HL-60/S4 (cell line): ENCODE results near the gene DIPK1A.

ENCODE experiments used
- in situ Hi-C: fragments of 300-500 bp; cut with MboI; formaldehyde crosslinking; loops from 2 replicates; pipeline ENCODE4 v1.14.3; 2022; ENCODE audit warnings: low sequenced_read_pairs

Gene DIPK1A

DNA sequence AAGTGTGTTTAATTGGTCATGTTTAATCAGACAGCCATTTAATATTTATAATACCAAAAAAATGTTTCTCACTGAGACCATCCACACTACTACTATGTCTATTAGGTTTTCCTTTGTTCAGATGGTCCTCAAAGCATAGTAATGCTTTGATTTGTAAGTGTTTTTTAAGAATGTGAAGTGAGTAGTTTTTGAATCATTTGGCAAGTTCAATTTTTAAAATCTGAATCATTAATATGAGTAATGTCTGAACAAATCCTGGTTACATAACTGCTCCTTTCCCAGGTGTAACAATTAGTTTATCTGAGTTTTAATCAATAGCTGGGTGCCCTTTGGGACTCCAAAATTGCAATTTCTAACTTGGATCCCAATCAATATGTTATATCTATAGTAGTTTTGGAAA is 152.9 kb downstream of the DIPK1A start:
- in situ Hi-C loops: no loop called here

DNA sequence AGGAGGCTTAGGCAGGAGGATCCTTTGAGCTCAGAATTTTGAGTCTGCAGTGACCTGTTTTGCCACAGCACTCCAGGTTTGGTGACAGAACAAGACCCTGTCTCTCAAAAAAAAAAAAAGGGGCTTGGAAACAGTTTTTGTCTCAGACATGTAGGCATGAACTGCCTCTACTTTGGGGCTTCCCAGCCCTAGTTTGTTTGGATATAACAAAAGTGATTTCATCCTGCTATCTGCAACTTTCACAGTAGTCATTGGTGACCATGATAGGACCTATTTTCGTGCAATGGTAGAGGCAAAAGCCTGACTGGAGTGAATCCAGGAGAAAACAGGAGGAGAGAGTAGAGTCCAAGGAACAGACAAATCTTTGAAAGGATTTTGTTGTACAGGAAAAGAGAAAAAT is 156.0 kb downstream of the DIPK1A start:
- in situ Hi-C loops: no loop called here

DNA sequence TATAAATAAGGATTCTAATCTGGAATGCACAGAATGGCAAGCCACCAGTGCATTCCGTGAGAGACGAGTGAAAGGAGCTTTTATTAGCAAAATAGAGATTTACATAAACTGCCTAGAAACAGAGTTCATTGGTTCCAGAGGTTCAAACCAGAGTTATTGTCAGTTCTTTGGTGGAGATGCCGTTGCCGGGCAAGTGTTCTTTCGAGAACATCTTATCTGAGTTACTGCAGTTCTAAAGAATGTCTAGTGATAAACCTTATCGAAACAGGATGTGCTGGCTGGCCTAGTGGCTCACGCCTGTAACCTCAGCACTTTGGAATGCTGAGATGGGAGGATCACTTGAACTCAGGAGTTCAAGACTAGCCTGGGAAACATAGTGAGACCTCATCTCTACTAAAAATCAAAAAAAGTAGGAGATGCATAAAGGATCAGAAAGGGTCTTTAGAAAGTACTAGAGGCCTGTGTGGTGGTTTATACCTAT is 156.5 kb downstream of the DIPK1A start:
- in situ Hi-C loops: no loop called here

DNA sequence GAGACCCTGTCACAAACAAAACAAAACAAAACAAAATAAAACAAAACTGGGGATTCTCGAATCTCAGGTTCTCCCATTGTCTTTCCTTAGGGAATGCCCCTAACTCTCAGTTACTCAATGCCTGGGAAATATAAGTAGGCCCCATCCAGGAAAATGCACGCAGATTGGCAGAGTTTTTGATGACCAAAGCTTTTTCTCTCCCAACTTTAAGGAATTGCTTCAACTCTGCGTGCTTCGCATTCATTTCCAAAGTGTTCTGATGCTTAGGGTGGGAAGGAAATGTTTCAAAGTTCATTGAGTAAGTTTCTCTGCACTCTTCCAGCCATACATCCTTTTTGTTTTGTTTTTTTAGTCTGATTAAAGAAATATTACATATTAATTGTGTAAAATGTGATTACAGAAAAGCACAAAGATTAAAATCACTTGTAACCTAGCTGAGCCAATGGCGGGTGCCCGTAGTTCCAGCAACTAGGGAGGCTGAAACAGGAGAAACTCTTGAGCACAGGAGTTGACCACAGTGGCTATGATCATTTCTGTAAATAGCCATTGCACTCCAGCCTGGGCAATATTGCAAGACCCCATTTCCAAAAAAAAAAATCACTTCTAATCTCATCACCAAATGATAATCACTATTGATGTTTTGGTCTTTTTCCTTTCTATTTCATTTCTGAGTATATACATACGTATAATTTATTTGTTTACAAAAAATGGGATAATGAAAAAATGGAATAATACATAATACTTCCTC is 157.9 kb downstream of the DIPK1A start:
- in situ Hi-C loops: no loop called here

DNA sequence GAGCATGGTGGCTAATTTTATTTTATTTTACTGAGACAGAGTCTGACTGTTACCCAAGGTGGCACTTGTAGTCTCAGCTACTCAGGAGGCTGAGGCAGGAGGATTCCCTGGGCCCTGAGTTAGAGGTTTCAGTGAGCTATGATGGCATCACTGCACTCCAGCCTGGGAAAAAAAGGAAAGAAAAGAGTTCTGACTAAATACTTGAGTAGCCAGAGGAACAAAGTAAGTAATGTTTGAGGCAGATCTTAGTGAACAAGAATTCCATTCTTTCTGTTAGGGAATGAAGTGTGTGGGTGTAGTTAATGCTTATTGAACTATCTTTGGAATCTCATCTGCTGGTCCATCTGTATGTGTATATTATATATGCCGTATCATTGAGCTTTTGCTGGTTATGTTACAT is 163.3 kb downstream of the DIPK1A start:
- in situ Hi-C loops: no loop called here

DNA sequence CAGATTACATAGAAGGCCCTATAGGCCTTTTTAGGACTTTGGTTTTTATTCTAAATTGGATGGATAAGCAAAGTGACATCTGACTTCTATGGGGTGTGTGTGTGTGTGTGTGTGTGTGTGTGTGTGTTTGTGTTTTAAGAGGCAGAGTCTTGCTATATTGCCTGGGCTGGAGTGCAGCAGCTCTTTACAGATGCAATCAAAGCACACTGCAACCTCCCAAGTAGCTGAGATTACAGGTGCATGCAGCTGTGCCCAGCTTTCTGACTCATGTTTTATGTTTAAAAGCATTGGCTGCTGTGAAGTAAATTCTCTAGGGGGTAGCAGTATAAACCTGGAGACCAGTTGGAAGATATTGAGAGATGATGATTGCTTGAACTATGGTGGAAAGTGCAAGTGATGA is 164.0 kb downstream of the DIPK1A start:
- in situ Hi-C loops: no loop called here

DNA sequence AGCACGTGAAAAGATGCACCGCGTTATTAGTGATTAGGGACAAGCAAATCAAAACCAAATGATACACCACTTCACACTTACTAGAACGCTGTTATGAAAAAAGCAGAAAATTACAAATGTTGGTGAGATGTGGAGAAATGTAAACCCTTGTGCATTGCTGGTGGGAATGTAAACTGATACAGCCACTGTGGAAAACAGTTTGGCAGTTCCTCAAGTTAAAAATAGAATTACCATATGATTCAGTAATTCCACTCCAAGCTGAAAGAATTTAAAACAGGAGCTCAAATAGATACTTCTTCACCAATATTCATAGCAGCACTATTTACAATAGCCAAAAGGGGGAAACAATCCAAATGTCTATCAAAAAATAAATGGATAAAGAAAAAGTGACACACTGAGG is 166.1 kb downstream of the DIPK1A start:
- in situ Hi-C loops: no loop called here

DNA sequence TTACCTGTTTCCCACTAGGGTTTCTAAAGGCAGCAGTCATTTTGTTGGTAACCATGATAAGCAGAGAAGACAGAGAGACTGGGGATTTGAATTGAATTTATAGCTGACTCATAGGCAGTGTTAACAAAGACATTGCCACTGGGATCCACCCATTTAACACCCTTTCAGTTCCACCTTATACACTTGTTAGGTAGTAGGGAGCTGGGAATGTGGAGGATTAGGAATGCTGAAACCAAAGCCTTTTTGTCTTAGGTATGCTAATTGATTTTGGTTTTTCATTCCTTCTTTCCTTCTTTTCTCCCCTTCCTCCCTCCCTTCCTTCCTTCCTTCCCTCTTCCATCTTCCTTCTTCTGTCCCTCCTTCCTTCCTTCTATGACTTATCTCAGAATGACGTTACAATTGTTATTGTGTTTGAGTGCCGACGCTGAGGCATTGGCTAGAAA is 168.9 kb downstream of the DIPK1A start:
- in situ Hi-C loops: no loop called here
